GM19351 (cell line): Measurements from ENCODE around the gene HYAL3.
"Not testable (repeated sequence)": the region's sequence is repeated elsewhere in the genome, so short reads cannot be mapped to it uniquely, and the experiment has no call there.

Experiments
- ATAC-seq: cut with Tn5 transposase; IDR thresholded peaks from one replicate; pipeline ENCODE4 v1.9.1; 2021; ENCODE audit warnings: mild to moderate bottlenecking, moderate library complexity; ENCODE audit not compliant: unreplicated experiment

Gene HYAL3

DNA sequence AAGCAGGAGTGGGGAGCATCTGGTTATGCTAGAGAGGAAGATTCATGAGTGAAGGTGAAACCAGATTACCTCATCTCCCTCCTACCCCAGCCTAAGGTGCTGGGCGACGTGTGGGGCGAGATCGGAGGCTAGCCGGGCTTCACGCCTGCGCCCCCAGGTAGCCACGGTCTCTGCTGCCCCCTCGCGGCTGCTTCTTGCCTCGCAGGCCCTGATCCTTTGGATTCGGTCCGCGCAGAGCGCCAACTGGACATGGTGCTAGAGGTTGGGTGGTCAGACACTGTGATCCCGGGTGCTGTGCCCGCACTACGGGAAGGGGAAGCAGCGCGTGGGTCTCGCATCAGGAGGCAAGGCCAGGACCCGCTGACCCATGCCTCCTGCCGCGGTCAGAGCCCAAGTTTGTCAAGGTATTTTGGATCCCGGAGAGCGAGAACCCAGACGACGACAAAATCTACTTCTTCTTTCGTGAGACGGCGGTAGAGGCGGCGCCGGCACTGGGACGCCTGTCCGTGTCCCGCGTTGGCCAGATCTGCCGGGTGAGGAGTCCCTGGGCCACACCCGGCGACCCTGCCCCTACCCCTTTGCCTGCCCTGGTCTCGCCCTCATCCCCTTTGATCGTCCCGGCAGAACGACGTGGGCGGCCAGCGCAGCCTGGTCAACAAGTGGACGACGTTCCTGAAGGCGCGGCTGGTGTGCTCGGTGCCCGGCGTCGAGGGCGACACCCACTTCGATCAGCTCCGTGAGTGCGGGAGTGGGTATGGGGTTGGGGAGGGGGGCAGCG lies 26.1 kb downstream of the HYAL3 start:
- ATAC-seq: peak; percentile 82

DNA sequence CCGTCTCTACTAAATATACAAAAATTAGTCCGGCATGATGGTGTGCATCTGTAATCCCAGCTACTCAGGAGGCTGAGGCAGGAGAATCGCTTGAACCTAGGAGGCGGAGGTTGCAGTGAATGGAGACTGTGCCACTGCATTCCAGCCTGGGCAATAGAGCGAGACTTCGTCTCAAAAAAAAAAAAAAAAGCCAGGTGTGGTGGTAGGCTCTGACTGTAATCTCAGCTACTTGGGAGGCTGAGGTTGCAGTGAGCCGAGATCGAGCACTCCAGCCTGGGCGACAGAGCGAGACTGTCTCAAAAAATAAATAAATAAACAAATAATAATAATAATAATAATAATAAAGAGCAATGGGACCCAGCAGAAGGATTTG lies 26.7 kb downstream of the HYAL3 start:
- not testable (repeated sequence) for ATAC-seq

DNA sequence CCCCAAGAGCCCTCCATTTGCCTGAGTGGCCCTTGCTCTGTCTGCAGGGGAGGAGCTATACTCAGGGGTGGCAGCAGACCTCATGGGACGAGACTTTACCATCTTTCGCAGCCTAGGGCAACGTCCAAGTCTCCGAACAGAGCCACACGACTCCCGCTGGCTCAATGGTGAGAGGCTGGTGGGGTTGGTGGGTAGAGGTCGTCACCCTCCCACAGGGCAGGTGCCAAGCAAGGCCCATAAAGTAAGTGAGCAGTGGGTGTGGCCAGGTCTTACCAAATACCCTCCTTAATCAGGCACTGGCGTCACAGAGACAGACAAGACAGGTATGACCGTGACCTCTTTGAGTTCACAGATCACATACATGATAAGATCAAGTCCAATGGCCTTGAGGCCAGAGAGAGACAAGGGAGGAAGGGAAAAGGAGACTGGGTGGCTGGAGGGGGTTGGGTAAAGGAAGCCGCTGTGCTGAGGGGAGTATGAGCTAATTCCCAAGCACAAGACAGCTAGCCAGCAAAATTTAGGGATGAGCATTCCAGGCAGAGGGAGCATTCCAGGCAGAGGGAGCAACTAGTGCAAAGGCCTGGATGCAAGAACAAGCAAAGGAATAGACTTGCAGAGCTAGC lies 27.8 kb downstream of the HYAL3 start:
- no peak for ATAC-seq

DNA sequence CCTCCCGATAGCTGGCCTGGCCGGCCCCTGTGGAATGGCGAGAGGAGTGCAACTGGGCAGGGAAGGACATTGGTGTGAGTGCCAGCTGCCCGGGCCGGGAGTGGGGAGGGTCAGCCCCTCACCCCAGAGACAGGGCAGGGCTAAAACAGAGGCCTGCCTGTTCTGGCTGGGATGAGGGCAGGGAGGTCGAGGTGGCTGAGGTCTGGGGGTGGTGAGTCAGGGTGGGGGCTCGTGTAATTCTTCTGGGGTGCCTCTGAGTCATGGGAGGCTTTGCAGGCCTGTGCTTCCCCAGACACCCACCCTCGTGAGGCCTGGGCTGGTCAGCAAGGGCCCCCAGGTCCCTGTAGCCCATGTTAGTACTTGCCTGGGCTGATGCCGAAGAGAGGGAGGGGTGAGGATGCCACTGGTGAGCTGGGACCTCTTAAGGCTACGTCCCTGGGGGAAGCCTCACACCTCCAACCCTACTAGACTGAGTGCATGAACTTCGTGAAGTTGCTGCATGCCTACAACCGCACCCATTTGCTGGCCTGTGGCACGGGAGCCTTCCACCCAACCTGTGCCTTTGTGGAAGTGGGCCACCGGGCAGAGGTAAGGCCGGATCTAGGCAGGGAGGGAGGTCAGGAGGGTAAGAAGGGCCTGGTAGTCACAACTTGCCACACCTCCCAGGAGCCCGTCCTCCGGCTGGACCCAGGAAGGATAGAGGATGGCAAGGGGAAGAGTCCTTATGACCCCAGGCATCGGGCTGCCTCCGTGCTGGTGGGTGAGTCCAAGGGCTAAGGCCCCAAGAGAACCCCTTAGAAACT lies 28.6 kb downstream of the HYAL3 start:
- no peak for ATAC-seq

DNA sequence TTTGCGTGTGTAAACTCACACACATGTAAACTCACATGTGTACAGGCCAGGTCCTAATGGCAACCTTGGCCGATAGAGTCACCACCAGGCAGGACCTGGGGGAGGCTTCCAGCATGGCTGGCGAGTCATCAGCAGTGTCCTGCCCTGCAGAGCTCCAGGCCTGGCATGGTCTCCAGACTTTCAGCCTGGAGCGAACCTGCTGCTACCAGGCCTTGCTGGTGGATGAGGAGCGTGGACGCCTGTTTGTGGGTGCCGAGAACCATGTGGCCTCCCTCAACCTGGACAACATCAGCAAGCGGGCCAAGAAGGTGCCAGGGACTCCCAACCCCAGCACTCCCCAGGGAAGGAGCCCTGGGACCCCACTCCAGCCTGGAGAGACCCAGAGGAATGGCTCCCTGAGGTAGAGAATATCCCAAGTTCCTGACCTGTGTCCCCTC lies 29.2 kb downstream of the HYAL3 start:
- no peak for ATAC-seq

DNA sequence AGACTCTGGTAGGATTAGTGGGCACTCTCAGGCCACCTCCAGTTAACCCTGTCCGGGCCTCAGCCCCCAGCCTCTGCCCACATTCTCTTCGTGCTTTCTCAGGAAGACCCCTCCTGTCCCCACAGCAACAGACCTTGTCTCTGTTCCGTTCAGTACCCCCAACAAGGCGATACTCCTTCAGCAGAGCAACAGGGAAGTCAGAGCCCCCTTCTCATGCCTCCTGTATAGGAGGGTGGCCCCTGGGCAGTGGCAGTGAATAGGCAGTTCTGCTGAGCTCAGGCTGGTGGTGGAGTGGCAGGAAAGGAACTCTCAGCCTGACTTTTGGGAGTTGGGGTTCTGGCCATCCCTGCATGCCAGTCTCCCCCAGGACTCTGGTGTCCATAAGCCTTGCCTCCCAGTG lies 29.7 kb downstream of the HYAL3 start:
- ATAC-seq: no peak

DNA sequence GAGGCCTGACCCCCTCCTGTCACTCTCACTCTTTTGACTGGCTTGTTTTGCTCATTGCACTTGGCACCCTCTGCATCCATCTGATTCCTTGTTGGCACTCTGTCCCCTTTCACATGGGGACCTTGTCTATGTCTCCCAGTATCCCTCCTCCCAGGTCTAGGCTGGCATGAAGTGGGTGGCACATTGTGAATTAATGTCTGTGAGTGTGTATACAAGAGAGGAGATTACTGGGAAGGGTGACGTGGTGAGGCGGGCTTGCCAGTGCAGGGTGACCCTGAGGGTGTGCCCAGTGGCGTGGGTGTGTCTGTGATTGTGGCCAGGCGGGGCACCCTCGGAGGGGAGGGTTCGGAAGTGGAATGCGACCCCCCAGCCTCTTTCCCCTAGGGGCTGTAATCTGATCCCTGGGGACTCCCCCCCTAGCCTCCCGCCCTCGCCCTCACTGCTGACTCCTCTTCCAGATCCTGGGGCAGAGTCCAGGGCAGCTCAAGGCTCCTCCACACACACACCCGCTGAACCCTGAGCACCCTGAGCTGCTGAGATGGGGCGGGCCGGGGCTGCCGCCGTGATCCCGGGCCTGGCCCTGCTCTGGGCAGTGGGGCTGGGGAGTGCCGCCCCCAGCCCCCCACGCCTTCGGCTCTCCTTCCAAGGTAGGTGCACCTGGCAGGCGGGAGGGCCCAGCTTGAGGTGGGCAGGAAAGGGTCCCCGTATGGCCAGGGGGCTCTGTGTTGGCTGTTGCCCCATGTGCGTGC lies 30.3 kb downstream of the HYAL3 start, which contains the start of gene SEMA3B:
SEMA3B (plus strand) TSS at position 445 of the 749 bp plus-strand sequence; CDS start at position 539, 94 bp downstream.
- no peak for ATAC-seq

DNA sequence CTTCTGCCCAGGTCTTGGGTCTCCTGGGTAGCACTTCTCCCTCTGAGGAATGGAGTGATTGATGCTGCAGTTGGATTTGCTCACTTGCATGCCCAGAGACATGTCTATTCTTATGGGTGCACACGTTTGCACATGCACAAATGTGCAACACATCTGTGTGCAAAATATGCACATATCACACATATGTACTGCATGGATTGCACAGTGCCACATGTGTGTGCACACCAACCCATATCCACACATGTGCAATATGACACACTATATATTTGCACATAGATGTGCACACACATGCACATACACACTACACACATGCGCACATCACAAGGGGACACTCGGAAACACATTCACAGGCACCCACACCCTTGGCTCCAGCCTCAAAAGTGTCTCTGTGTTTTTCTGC lies 30.9 kb downstream of the HYAL3 start:
- ATAC-seq: no peak

DNA sequence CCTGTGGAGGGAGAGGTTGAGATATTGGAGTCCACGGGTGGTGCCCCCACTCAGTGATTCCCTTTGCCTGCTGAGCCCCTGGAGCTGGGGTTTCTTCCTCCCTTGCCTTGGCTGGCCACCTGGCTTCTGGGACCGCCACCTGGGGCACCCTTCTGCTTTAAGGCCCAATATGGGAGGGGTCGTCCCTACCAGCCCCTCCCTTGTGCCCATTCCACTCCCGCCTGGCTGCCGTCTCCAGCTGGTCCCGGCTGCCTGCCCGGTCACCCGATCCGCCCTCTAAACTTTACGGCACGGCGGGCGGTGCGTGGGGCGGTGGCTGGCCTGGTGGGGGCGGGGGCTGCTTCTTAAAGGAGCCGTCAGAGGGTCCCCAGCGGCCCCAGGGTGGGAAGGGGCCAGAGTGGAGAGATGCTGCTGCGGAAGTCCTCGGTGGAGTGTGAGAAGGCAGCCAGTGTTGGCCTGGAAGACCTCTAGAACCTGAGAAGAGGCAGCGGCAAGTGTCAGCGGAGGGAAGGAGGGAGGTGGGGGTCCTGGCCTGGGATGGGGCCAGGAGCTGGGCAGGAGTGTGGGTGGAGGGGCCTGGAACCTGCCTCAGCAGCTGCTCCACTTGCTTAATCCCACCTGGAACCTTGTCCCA lies 31.8 kb downstream of the HYAL3 start:
- no peak for ATAC-seq

DNA sequence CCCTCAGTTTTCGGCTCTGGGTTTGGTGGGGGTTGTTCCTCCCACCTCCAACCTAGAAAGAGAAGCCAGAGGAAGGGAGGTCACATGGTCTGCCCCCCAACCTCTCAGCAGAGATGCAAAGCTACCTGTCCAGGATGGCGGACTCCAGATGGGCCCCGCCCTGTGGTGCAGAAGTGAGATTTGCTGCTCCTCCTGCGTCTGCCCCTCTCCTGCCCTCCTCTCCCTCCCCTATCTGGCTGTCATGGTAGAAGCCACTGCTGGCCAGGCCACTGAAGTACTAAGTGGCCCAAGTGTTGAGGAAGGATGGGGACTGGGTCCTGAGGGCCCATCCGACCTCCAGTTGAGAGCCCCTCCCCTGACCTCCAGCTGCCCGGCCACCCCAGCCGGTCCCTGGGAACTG lies 32.4 kb downstream of the HYAL3 start:
- no peak for ATAC-seq

DNA sequence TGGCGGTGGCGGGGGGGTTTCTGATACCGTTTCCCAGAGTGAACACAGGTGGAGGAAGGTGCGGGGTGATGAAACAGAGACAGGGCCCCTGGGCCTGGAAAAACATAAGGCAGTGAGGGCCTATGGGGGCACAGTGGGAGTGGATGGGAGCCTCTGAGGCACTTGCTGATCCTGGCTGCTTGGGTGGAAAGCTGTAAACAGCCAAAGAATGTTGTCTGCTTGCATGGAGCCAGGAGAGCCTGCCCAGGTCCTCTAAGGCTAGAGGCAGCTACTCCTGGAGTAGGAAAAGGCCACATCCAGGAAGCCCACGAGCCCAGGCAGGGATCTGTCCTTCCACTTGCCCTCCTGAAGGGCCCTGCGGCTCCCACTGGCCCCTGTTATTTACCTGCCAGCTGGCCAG lies 33.2 kb downstream of the HYAL3 start:
- ATAC-seq: no peak

DNA sequence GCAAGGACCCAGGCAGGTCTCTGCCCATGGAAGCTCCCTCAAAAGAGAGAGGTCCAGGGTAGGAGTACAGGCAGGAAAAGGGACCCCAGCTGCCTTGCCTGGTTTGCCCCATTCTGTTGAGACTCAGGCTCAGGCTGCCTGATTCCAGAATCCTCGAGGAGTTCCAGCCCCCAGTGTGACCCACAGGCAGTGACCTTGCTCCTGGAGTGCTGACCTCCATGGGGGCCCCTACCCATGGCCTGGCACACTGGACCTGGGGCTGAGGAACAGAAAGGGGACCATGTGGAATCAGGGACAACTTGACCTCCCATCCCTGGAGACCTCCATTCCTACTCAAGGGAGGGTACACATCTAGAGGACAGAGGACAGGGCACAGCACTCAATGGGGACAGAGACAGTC lies 33.6 kb downstream of the HYAL3 start:
- ATAC-seq: no peak

DNA sequence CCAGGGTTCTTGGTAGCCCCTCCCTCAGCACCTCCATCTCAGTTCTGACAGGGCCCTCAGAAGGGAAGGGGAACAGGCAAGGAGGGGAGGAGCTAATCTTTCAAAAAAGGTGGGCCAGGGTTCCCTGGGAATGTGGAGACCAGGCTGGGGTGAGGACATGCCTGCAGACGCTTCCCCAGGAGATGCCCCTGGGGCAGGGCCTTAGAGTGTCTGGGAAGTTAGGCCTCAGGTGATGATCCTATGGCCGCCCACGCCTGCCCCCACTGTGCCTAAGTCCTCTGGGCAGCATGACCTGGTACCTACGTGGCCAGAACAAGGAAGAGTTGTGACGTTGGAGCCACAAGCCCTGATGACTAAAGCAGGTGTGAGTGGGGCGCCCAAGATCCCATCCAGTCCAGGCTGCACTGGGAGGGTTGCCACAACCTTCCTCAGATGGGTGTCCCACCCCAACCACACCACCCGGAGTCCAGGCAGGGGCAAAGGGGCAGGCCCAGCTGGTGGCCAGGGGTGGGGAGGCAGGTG lies 34.2 kb downstream of the HYAL3 start:
- no peak for ATAC-seq

DNA sequence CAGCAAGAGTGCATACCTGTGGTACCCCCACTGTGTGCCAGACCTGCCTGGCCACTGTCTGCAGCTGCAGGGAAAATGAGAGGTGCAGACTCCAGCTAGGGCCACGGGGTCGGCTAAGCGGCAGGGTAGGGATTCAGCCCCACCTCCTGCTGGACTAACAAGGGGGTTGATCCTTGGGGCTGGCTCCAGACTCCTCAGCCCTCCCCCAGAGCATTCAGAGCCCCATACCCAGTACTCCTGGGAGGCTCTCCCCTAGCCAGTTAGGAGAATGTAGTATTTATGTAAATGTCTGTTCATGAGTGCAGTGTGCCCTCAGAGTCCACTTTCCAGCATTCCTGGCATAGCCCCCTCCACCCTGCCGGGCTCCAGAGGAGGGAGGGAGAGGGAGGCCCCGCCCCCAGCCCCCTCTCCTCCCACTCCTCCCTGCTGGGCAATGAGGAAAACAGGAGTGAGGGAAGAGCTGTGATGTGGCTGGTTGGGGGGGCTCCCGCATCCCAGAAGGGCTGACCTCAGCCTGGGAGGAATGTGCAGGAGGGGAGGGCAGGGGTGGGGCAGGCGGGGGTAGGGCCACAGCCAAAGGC lies 34.7 kb downstream of the HYAL3 start:
- ATAC-seq: no peak

DNA sequence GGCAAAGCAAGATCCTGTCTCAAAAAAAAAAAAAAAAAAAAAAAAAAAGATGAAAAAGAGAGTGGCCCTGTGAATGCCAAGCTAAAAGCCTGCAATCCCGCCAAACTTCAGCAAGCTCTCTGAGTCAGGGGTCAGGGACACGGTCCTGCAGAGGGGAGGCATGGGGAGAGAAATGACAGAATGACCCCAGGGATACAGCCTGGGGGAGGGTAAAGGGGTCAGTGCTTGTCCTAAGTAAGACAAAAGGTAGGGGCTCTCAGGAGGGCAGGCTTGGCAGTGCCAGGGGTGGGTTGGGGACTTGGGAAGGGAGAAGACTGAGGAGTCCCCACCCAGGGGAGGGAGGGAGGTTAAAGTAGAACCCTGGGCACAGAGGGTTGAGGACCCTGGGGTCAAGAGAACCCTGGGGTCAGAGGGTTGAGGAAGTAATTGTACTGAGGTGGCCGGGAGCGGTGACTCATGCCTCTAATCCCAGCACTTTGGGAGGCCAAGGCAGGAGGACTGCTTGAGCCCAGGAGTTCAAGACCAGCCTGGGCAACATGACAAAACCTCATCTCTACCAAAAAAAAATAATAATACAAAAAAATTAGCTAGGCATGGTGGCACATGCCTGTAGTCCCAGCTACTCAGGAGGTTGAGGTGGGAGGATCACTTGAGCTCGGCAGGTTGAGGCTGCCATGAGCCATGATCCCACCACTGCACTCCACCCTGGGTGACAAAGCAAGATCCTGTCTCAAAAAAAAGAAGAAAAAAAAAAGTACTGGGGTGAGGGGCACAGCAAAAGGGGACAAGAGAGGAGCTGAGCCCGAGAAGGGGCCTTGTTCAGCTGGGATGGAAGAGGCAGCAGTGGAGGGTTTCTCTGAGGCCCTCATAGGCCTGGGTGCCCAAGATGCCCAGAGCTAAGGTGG lies 35.5 kb downstream of the HYAL3 start:
- ATAC-seq: no peak

DNA sequence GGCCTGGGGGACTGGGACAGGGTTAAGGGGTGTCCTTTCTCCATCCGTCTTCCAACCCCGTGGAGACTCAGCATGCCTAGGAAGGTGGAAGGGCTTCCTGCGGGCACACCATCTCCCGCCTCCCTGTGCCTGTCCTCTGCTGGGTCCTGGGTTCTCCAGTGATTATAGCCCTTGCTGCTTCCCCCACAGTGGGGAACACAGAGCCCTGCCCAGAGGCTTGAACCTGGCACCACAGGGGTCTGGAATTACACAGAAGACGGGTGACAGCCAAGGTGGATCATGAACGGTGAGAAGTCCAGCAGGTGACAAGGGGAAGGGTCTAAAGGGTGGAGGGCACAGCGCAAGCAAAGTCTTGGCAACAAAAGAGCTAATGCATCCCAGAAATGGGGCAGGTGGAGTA lies 36.4 kb downstream of the HYAL3 start:
- ATAC-seq: no peak

DNA sequence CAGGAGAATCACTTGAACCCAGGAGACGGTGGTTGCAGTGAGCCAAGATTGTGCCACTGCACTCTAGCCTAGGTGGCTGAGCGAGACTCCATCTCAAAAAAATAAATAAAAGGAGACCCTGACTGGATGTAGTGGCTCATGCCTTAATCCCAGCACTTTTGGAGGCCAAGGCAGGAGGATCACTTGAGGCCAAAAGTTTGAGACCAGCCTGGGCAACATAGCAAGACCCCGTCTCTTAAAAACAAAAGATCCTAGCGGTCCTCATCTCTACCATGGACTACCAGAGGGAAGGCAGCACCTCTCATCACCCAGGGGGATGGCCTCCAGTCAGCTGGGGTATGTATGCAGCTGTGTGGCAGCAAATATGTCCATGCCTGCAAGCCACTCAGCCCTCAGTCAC lies 37.0 kb downstream of the HYAL3 start:
- not testable (repeated sequence) for ATAC-seq

DNA sequence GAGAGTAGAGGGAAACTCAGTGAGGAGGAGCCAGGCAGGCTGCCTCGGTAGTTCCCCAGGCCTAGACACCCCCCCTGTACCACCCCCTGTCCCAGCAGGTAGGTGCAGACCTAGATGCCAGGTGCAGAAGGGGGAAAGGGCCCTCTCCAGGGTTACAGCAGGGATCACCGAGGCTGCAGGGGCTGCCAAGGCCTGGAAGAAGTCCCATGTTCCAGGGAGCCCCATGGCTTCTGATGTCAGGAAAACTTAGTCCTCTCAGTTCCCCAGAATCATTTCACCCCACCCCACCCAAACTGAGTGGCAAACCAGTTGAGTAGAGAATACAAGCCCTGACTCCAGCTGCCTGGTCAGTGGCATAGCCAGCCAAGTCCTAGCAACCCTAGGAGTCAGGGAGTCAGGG lies 37.7 kb downstream of the HYAL3 start:
- ATAC-seq: no peak

DNA sequence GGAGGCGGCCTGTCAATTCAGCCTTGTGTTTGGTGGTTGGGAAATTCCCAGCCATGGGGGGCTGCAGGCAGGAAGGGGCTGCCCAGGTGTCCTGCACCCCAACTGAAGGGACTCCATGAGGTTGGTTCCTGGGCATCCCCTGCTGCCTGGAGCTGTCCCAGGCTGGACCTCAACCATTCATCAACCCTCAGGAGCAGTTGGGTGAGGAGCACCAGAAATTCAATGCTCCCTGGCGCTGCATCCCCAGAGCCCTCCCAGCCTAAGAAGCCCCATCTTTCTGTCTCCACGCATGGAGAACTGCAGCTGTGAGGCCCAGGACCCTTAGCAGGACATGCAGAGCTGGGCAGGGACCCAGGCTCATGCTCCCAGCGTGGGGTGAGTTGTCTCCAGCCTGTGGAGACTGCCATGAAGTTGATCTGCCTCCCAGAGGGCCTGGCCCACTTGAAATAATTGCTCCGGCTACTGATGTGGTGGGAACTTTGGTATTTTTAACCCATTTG lies 38.2 kb downstream of the HYAL3 start:
- no peak for ATAC-seq
